Right lobe of liver (tissue), 6 donors: Measurements from ENCODE around the gene OR11H1. TPM values are rescaled to one million over a fixed set of nuclear protein-coding genes. Genes with fewer than 3 reads are reported as not detected.
"Not testable (repeated sequence)": the region's sequence is repeated elsewhere in the genome, so short reads cannot be mapped to it uniquely, and the experiment has no call there.

Experiments
- ATAC-seq, 4 donors: fragments of 200-7000 bp; cut with Tn5 transposase; one replicate each; pipeline ENCODE4 v1.9.1; 2020; ENCODE audit warnings: mild to moderate bottlenecking in 4 of 4, moderate library complexity in 4 of 4
- DNase-seq, 3 donors: peaks; one replicate each; pipeline ENCODE4 v3.0.0-alpha.2; 2020
- H3K27ac ChIP-seq, 3 donors: fragments of 200-600 bp; one replicate each; pipeline ENCODE4 v1.8.0; 2022
- H3K27me3 ChIP-seq, 2 donors: fragments of 200-600 bp; one replicate each; pipeline ENCODE4 v1.8.0; 2022
- H3K36me3 ChIP-seq, 4 donors: fragments of 200-600 bp; sonication (generic) in 1 of 4; one replicate each; pipeline versions ENCODE4 v1.5.1 to v1.8.0; 2017 to 2022; ENCODE audit warnings: control low read depth in 1 of 4
- H3K4me1 ChIP-seq, 4 donors: fragments of 200-600 bp; sonication (generic) in 1 of 4; one replicate each; pipeline versions ENCODE4 v1.5.1 to v1.8.0; 2017 to 2022; ENCODE audit warnings: control low read depth in 1 of 4
- H3K4me3 ChIP-seq, 3 donors: fragments of 200-600 bp; one replicate each; pipeline ENCODE4 v1.8.0; 2022
- H3K9me3 ChIP-seq, 4 donors: fragments of 200-600 bp; sonication (generic) in 1 of 4; one replicate each; pipeline versions ENCODE4 v1.5.1 to v1.8.0; 2017 to 2022; ENCODE audit warnings: control low read depth in 1 of 4
- WGBS: methylation state at CpG from one replicate; pipeline ENCODE4 v1.1.6; 2018; ENCODE audit warnings: low coverage, low lambda C conversion rate; ENCODE audit not compliant: insufficient coverage; ENCODE audit errors: missing lambda C conversion rate; 5-methylcytosine and 5-hydroxymethylcytosine counted together
- intact Hi-C, 2 donors: fragments of 100-400 bp; cut with DNase I; formaldehyde crosslinking; loops; one replicate each; pipeline versions ENCODE4 v1.11.2 to v1.14.1; 2022
- long read RNA-seq: library from polyadenylated mRNA; unstranded; transcript quantifications from one replicate; pipeline ENCODE4 v2.0.0, GENCODE V29; 2019
- total RNA-seq, 6 experiments: library from RNA; depleted of rRNA in 2 of 6; stranded (reverse); fragments of >200 nt in 2 of 6; fragmentation: NEBNext Ultra II Directional in 3 of 6; extraction: Animal tissue kit (Norgen Biotek cat#: 25700) in 3 of 6; gene quantifications; one replicate each; pipeline versions ENCODE4 v1.1.0 to v1.2.4, GENCODE V29; 2016 to 2023
- donor health status: DM: no; HTN: yes; CAD: no.
- donor health status: DM: no; HTN: no; CAD: no.
- donor health status: DM: no; HTN: no; CAD: no.
- donor health status: DM: no; HTN: yes; CAD: no.
- donor health status: DM: no; HTN: yes; CAD: no.

OR11H1 gene, protein sequence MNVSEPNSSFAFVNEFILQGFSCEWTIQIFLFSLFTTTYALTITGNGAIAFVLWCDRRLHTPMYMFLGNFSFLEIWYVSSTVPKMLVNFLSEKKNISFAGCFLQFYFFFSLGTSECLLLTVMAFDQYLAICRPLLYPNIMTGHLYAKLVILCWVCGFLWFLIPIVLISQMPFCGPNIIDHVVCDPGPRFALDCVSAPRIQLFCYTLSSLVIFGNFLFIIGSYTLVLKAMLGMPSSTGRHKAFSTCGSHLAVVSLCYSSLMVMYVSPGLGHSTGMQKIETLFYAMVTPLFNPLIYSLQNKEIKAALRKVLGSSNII
- not detected for total RNA-seq
- long read RNA-seq, result 0 reads

DNA sequence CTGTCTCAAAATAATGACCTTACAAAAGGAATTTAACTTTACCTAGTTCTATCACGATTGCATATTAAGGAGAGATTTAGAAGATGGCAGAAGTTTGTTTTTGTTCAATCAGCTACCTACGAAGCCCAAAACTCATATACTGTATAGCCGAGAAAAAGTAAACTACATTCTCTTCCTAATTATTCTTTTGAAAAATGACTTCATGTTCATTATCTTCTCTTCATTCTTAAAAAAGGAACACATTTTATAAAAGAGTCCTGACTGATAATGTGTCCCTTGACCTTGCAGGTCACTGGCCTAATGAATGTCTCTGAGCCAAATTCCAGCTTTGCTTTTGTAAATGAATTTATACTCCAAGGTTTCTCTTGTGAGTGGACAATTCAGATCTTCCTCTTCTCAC lies at the start of gene OR11H1:
TSS of gene OR11H1 (plus strand) at position 301 of the 400 bp plus-strand sequence. CDS start at position 301, 0 bp downstream.
- ATAC-seq, H3K36me3 ChIP-seq, H3K4me1 ChIP-seq, intact Hi-C loops, H3K27me3 ChIP-seq, H3K27ac ChIP-seq, H3K9me3 ChIP-seq, DNase-seq, H3K4me3 ChIP-seq: not testable (repeated sequence)
- WGBS, result no CpG with 5 or more reads among the region's 3 CpGs

DNA sequence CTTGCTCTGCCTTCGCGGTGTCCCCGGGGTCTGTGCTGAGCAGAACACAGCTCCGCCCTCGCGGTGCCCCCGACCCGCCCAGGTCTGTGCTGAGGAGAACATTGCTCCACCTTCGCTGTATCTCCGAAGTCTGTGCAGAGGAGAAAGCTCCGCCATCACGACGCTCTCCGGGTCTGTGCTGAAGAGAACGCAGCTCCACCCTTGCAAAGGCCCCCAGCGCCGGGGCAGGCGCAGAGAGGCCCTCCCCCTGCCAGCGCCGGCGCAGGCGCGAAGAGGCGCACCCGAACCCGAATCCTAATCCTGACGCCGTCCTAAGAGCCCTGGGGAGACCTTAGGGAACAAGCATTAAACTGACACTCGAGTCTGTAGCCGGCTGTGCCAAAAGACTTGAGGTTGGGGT lies 18.0 kb upstream of the OR11H1 start:
- intact Hi-C loops, H3K9me3 ChIP-seq, ATAC-seq, H3K27me3 ChIP-seq, H3K4me3 ChIP-seq, H3K36me3 ChIP-seq, H3K4me1 ChIP-seq, H3K27ac ChIP-seq, DNase-seq: not testable (repeated sequence)
- WGBS, result no CpG with 5 or more reads among the region's 30 CpGs

DNA sequence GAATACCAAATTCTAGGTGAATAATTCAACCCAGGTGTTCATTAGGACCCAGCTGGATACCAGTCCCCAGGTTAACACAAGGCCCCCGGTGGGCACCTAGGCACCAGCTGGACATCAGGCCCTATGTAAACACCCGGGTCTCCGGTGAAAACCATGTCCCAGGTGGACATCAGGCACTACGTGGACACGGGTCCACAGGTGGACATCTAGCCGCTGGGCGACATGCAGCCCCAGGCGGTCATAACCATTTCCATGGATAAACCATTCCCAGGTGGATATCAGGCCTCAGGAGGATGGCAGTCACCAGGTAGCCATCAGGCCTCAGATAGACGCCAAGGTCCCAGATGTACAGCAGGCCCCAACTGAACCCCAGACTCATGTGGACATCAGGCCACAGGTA lies 12.1 kb upstream of the OR11H1 start:
- H3K4me3 ChIP-seq, H3K36me3 ChIP-seq, H3K4me1 ChIP-seq, ATAC-seq, H3K27ac ChIP-seq, H3K27me3 ChIP-seq, H3K9me3 ChIP-seq, intact Hi-C loops: not testable (repeated sequence)
- DNase-seq, result peak in 1 of 3 donors; percentile 30
- WGBS, result 67% methylated on average over 1 of the region's 9 CpGs

DNA sequence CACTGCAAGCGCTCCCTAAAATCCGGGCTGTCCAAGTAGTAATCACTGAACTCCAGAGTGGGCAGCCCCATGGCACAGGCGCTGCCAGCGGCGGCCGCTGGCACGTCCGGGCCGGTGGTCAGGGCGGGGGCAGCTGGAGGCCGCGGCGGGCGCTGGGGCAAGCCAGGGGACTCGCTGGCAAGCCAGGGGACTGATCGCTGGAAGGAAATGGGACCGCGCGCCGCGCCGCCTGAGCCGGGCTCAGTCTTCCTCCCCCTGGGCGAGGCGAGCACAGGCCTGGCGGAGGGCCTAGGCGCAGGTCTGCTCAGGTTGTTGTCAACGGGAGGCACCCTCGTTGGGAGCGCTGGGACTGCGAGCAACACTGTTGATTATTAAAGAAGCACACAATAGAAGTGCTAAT lies 25.8 kb downstream of the OR11H1 start:
- peak in 2 of 4 donors; percentile 20 to 84 for ATAC-seq
- H3K27ac ChIP-seq, H3K4me1 ChIP-seq, H3K27me3 ChIP-seq, H3K9me3 ChIP-seq, H3K4me3 ChIP-seq, H3K36me3 ChIP-seq, intact Hi-C loops: not testable (repeated sequence)
- 72% methylated on average over 16 of the region's 31 CpGs for WGBS
- peak in 1 of 3 donors; percentile 17 for DNase-seq

DNA sequence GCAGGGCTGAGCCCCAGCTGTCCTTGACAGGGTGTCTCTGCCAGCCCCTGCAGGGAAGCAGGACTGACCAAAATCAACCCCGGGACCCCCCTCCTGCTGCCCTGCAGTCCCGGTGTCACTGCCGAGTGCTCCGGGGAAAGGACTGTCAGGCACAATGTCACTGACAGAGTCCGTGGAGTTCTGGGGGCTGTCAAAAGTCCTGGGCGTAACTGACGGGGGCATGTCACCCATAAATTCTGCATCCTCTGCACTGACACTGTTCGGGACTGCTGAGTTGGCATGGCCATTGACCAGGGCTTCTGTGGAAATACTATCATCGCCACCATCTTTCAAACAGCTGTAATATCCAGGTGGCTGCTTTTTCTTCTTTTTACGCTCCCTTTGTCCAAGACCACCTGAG lies 35.5 kb downstream of the OR11H1 start:
- H3K4me1 ChIP-seq, H3K27ac ChIP-seq, intact Hi-C loops, H3K4me3 ChIP-seq, H3K36me3 ChIP-seq, DNase-seq, H3K27me3 ChIP-seq, H3K9me3 ChIP-seq: not testable (repeated sequence)
- 71% methylated on average over 3 of the region's 10 CpGs for WGBS
- peak in 2 of 4 donors; percentile 28 to 45 for ATAC-seq

DNA sequence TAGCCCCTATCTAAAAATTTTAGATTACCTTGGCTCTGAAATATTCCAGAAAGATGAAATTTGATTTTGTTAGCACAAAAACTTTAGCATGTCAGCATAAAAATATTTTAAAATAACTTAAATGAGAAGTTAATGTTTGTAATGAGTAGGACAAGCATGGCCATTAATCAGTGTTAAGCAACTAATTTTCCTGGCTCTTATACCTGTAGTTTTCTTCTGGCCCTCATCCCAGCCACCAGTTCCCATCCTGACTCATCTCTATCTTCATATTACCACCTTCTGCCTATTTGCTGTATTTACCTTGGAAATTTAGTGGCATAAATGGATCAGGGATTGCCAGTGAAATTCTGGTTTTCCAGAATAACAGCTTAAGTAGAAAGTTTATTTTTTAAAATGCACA lies 37.1 kb downstream of the OR11H1 start:
- H3K4me1 ChIP-seq, H3K27ac ChIP-seq, H3K4me3 ChIP-seq, DNase-seq, ATAC-seq, H3K9me3 ChIP-seq, H3K36me3 ChIP-seq, intact Hi-C loops, H3K27me3 ChIP-seq: not testable (repeated sequence)

Other genes starting within 250 kb of the OR11H1 start
- not detected for gene POTEH, start 161.8 kb downstream of the OR11H1 start, total RNA-seq